ENCODE measurements around the gene DPH2. TPM values are rescaled to one million over a fixed set of nuclear protein-coding genes. Genes with fewer than 3 reads are reported as not detected.

DPH2 gene
- total RNA-seq, 4 donors from 2014 or later = 13.1 to 29.4 (median 17.1) TPM

DNA sequence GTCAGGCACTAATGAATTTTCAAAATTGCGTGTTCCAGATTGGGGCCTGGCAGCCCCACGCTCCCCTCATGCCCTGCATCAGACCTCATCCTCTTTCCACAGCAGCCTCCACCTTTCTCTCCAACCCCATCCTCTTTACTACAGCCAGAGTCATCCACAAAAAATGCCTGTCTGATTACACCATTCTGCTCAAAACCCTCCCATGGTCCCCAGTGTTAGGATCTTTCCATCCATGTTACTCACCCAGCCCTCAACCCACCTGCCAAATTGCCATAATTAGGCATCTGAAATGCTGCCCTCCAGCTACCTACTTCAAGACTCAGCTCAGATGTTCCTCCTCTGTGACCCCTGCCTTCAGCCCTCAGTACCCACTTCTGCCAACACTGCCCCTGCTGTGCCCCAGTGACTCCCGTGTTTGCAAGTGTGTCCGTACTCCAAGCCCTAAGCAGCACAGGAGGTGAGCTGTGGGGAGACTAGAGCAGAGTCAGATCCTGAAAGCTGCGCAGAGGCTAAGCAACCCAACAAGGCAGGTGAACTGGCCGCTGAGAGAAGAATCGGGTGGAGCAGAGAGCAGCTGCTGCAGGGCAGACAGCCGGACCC lies 36.9 kb upstream of the DPH2 start:
- TF ChIP-seq, protein P1, sequence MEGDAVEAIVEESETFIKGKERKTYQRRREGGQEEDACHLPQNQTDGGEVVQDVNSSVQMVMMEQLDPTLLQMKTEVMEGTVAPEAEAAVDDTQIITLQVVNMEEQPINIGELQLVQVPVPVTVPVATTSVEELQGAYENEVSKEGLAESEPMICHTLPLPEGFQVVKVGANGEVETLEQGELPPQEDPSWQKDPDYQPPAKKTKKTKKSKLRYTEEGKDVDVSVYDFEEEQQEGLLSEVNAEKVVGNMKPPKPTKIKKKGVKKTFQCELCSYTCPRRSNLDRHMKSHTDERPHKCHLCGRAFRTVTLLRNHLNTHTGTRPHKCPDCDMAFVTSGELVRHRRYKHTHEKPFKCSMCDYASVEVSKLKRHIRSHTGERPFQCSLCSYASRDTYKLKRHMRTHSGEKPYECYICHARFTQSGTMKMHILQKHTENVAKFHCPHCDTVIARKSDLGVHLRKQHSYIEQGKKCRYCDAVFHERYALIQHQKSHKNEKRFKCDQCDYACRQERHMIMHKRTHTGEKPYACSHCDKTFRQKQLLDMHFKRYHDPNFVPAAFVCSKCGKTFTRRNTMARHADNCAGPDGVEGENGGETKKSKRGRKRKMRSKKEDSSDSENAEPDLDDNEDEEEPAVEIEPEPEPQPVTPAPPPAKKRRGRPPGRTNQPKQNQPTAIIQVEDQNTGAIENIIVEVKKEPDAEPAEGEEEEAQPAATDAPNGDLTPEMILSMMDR (IDR thresholded peaks at IDR 0.05) = no peak
- TF ChIP-seq POLR2A (IDR thresholded peaks at IDR 0.05) (no peak), POLR2AphosphoS5 (IDR thresholded peaks at IDR 0.05) (no peak), EP300 (IDR thresholded peaks at IDR 0.05; ENCODE audit: low read depth) (no peak)
- peak overlapping the region in 1 of 4 donors; percentile 8 for H3K27ac ChIP-seq
- in situ Hi-C loops (cut with MboI; ENCODE audit: low pct_ligation_motif_present in 1 of 4, low pct_unique_long_range_greater_than_20kb in 1 of 4, low sequenced_read_pairs in 3 of 4) = loop anchor here (5.0 to 25.0 kb wide), 5 partner anchors 158 to 396 kb away; partner anchors contain the start of gene PTPRF (in 1 of the 4)
- DNase-seq = no peak
- H3K27me3 ChIP-seq = peaks cover 13% of the 10 kb centered on the region
- intact Hi-C loops (cut with DNase I; ENCODE audit: low total_unique reads) = loop anchor here (2.0 kb wide), 1 partner anchor 168 kb away; no protein-coding TSS in a partner anchor
- H3K4me1 ChIP-seq = peaks cover 19 to 39% (median 32%) of the 10 kb centered on the region in 4 donors
- H3K9me3 ChIP-seq = no peaks in the 10 kb centered on the region
- peak overlapping the region in 3 of 4 donors; percentile 24 to 44 (median 26) for H3K4me3 ChIP-seq
- 37 to 100% methylated on average over 2 to 8 of the region's 8 CpGs for WGBS, 2 donors (ENCODE audit: low coverage in 1 of 2)
- no peaks in the 10 kb centered on the region for H3K36me3 ChIP-seq

DNA sequence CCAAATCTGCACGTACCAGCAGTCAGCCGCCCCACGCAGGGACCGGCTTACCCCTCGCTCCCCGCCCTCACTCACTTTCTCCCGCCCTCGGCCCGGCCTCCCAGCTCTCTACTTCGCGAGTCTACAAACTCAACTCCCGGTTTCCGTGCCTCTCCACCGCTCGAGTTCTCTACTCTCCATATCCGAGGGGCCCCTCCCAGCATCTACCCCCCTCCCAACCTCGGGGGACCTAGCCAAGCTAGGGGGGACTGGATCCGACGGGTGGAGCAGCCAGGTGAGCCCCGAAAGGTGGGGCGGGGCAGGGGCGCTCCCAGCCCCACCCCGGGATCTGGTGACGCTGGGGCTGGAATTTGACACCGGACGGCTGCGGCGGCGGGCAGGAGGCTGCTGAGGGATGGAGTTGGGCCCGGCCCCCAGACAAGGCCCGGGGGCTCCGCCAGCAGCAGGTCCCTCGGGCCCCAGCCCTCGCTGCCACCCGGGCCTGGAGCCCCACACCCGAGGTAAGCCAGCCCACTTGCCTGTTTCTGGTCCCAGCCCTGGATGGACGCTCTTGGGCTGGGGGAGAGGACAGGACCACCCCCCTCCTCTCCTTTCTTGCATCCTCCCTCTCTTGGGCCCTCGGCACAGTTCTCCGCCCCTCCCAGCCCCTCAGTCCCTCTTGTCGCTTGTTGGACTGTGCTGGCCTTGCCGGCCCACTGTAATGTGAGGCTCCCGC lies 36.3 kb upstream of the DPH2 start, which contains the start of gene ARTN:
ARTN (plus strand) TSS at position 416 of the 715 bp plus-strand sequence. CDS start 1,856 bp downstream, outside the sequence.
- in situ Hi-C loops (cut with MboI; ENCODE audit: low pct_ligation_motif_present in 1 of 4, low pct_unique_long_range_greater_than_20kb in 1 of 4, low sequenced_read_pairs in 3 of 4) (loop anchor here (5.0 to 25.0 kb wide), 5 partner anchors 159 to 396 kb away; partner anchors contain the start of gene PTPRF (in 1 of the 4)), intact Hi-C loops (cut with DNase I; ENCODE audit: low total_unique reads) (loop anchor here (2.0 kb wide), 1 partner anchor 169 kb away; no protein-coding TSS in a partner anchor)
- Histone ChIP-seq H3K27me3 (peaks cover 13% of the 10 kb centered on the region), H3K27ac (peak within 1 kb of the TSS in 2 of 4 donors; percentile 54 to 80), H3K4me3 (peak within 1 kb of the TSS in 3 of 4 donors; percentile 24 to 44 (median 26)), H3K4me1 (peaks cover 19 to 39% (median 32%) of the 10 kb centered on the region in 4 donors), H3K36me3 (no peaks in the 10 kb centered on the region), H3K9me3 (no peaks in the 10 kb centered on the region)
- TF ChIP-seq POLR2AphosphoS5 (IDR thresholded peaks at IDR 0.05) (no peak), EP300 (IDR thresholded peaks at IDR 0.05; ENCODE audit: low read depth) (no peak), POLR2A (IDR thresholded peaks at IDR 0.05) (no peak)
- peak; percentile 63 for DNase-seq
- 18% methylated on average over 24 of the region's 42 CpGs; no CpG with 5 or more reads in 1 of the 2 donors for WGBS, 2 donors (ENCODE audit: low coverage in 1 of 2)

DNA sequence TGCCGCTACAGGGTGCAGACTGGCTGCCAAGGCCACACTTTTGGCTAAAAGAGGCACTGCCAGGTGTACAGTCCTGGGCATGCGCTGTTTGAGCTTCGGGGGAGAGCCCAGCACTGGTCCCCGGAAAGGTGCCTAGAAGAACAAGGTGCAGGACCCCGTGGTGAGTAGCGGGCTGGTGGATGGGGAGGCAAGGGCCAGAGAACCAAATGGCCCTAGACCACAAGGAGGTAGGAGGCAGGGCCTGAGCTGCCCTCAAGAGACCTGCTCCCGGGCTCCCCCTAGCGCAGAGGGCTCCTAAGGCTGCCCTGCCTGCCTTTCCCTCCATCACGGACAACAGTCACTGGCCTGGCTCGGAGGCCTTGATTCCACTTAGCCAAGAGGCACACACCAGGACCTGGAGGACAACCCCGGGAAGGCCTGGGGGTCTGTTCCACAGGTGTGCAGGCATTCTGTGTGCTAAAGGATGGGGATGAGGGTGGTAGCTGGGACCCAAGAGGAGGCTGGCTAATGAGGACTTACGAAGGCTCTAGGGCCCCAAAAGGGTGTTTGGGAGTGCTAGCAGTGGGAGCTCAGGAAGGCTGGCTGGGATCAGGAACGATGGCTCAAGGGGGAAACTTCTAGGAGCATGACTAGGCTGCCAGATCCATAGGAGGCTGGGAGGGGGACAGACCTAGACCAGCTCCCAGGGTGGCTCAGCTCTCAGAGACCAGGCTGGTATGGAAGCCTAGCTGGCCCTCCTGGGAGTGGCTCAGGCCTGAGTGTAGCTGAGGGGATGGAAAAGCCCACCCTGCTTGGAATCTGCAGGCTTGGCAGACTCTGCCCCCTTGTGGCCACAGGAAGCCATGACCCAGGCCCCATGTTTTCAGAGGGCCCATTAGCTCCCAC lies 35.5 kb upstream of the DPH2 start:
- Histone ChIP-seq H3K9me3 (no peaks in the 10 kb centered on the region), H3K27ac (peak overlapping the region in 2 of 4 donors; percentile 80 to 84), H3K27me3 (peaks cover 13% of the 10 kb centered on the region), H3K36me3 (no peaks in the 10 kb centered on the region), H3K4me3 (peak overlapping the region in 2 of 4 donors; percentile 24 to 26), H3K4me1 (peaks cover 19 to 39% (median 32%) of the 10 kb centered on the region in 4 donors)
- in situ Hi-C loops (cut with MboI; ENCODE audit: low pct_ligation_motif_present in 1 of 4, low pct_unique_long_range_greater_than_20kb in 1 of 4, low sequenced_read_pairs in 3 of 4) = loop anchor here (5.0 to 25.0 kb wide), 5 partner anchors 160 to 397 kb away; partner anchors contain the start of gene PTPRF (in 1 of the 4)
- intact Hi-C loops (cut with DNase I; ENCODE audit: low total_unique reads) = no loop called here
- 27% methylated on average over 13 of the region's 13 CpGs; no CpG with 5 or more reads in 1 of the 2 donors for WGBS, 2 donors (ENCODE audit: low coverage in 1 of 2)
- DNase-seq = peak; percentile 82
- TF ChIP-seq EP300 (IDR thresholded peaks at IDR 0.05; ENCODE audit: low read depth) (no peak), POLR2AphosphoS5 (IDR thresholded peaks at IDR 0.05) (no peak), POLR2A (IDR thresholded peaks at IDR 0.05) (no peak)
- TF ChIP-seq, protein P1 (IDR thresholded peaks at IDR 0.05) = peak; percentile 85 to 92 (median 88)

- DNase-seq = no peak
- peaks cover 19 to 39% (median 32%) of the 10 kb centered on the region in 4 donors for H3K4me1 ChIP-seq
- no peak overlapping the region for H3K4me3 ChIP-seq
- H3K27me3 ChIP-seq = peaks cover 13% of the 10 kb centered on the region
- in situ Hi-C loops (cut with MboI; ENCODE audit: low pct_ligation_motif_present in 1 of 4, low pct_unique_long_range_greater_than_20kb in 1 of 4, low sequenced_read_pairs in 3 of 4) = loop anchor here (5.0 to 25.0 kb wide), 5 partner anchors 160 to 398 kb away; partner anchors contain the start of gene PTPRF (in 1 of the 4)
- no peaks in the 10 kb centered on the region for H3K36me3 ChIP-seq
- intact Hi-C loops (cut with DNase I; ENCODE audit: low total_unique reads) = no loop called here
- H3K27ac ChIP-seq = peak overlapping the region in 3 of 4 donors; percentile 80 to 84 (median 80)
- TF ChIP-seq POLR2A (IDR thresholded peaks at IDR 0.05) = no peak
- TF ChIP-seq POLR2AphosphoS5 (IDR thresholded peaks at IDR 0.05) = no peak
- TF ChIP-seq, protein P1 (IDR thresholded peaks at IDR 0.05) = no peak
- no peak for TF ChIP-seq EP300 (IDR thresholded peaks at IDR 0.05; ENCODE audit: low read depth)
- H3K9me3 ChIP-seq = no peaks in the 10 kb centered on the region
- 48% methylated on average over 5 of the region's 5 CpGs; no CpG with 5 or more reads in 1 of the 2 donors for WGBS, 2 donors (ENCODE audit: low coverage in 1 of 2)
These were observed 34.9 kb upstream of the DPH2 start for GRCh38 chr1:43934986-43935324.

Data from transverse colon (tissue), 4 donors.